ENCODE results near the gene DNALI1.
"Not testable (repeated sequence)": the region's sequence is repeated elsewhere in the genome, so short reads cannot be mapped to it uniquely, and the experiment has no call there.

DNALI1 gene

DNA sequence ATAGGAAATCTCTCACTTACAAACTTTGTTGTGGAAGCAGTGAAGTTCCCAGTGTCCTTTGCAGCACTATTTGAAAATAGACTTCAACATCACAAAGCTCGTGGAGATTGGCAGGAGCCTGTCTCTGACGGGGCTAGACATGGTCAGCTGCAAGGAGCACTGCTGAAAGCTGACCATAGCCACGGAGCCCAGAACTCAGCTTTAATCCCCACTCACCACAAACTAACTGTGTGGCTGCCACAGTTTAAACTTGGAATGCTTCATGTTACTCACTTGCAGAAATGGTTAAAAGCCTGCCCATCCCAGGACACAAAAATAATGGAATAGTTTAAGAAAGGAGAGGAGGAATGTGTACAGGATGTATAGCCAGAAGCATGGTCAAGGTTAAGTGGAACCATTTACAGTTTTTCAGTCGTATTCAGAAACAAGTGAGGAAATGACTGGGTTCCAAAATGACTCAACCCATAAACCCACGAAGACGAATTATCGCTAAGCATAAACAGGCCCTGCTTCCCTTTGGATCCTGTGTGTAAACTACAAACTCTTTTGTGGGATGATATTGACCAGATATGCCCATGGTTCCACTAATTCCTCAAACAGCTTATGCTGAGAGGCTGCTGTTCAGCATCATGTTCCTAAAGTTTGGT lies 18.2 kb downstream of the DNALI1 start:
- no peak overlapping the region for H3K4me3 ChIP-seq (ENCODE audit: low read depth, low read length)
- TF ChIP-seq, protein P1, sequence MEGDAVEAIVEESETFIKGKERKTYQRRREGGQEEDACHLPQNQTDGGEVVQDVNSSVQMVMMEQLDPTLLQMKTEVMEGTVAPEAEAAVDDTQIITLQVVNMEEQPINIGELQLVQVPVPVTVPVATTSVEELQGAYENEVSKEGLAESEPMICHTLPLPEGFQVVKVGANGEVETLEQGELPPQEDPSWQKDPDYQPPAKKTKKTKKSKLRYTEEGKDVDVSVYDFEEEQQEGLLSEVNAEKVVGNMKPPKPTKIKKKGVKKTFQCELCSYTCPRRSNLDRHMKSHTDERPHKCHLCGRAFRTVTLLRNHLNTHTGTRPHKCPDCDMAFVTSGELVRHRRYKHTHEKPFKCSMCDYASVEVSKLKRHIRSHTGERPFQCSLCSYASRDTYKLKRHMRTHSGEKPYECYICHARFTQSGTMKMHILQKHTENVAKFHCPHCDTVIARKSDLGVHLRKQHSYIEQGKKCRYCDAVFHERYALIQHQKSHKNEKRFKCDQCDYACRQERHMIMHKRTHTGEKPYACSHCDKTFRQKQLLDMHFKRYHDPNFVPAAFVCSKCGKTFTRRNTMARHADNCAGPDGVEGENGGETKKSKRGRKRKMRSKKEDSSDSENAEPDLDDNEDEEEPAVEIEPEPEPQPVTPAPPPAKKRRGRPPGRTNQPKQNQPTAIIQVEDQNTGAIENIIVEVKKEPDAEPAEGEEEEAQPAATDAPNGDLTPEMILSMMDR (IDR thresholded peaks at IDR 0.05; ENCODE audit: low read depth, low read length): no peak

DNA sequence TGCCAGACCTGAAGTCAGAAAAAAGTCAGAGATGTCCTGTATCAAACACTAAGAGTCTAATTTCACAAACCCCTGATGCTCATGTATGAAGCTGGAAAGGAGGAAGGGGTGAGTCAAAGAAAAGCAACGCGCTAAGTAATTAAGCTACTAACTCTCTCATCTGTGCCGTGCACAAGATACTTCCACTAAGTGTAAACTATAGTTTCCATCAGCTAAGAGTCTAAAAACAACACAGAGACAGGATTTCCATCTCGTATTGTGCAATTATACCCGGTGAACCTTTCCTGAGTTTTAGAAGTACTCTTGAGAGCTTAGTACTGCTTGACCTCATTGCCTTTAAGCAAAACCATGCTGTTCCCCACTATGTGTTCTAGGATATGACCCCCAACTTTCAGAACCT lies 19.0 kb downstream of the DNALI1 start:
- no peak overlapping the region for H3K4me3 ChIP-seq (ENCODE audit: low read depth, low read length)

DNA sequence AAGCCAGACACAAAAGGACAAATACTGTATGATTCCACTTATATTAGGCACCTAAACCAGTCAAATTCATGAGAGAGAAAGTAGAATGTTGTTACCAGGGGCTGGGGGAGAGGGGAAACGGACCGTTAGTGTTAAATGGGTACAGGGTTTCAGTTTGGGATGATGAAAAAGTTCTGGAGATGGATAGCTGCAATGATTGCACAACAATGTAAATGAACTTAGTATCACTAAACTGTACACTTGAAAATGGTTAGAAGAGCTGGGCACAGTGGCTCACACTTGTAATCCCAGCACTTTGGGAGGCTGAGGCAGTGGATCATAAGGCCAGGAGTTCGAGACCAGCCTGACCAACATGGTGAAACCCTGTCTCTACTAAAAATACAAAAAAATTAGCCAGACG lies 27.8 kb downstream of the DNALI1 start:
- not testable (repeated sequence) for H3K4me3 ChIP-seq (ENCODE audit: low read depth, low read length)

More for the DNA sequence above, 19.0 kb downstream of the DNALI1 start:
- TF ChIP-seq, protein P1 (IDR thresholded peaks at IDR 0.05; ENCODE audit: low read depth, low read length): no peak

DNA sequence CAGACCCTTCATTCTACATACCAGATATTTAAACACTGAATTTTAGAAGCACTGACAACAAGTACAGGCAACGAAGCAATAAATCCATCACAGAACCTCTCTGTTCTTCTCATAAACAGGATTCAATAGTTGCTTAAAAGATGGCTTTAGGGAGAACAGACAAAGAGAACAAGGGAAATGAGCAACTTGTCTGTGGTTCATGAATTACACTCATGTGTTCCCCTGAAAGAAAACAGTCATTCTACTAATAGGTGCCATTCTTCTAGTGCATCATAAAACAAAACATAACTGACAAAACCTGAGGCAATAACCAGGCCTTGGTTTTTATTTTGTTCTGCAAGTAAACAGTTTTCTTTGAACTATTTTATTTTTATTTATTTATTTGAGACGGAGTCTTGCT lies 32.2 kb downstream of the DNALI1 start:
- H3K4me3 ChIP-seq (ENCODE audit: low read depth, low read length): no peak overlapping the region
- TF ChIP-seq, protein P1 (IDR thresholded peaks at IDR 0.05; ENCODE audit: low read depth, low read length): no peak

DNA sequence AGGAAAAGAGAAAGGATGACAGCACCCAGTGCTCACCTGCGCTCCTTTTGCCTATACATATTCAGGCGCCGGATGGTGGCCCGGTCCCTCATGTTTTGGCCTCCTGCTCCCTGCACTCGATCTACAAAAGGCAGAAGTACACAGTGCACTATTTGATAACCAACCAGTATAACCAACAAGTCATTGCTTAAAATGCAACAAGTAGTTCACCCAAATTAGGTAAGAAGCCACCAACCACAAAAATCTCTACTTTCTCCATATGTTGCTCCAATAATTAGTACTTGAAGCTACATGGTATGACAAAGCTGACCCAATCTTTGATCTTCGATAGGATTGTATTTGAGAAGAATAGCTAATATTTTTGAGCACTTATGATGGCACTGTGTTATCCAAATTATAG lies 37.0 kb downstream of the DNALI1 start:
- TF ChIP-seq, protein P1 (IDR thresholded peaks at IDR 0.05; ENCODE audit: low read depth, low read length): no peak
- no peak overlapping the region for H3K4me3 ChIP-seq (ENCODE audit: low read depth, low read length)

DNA sequence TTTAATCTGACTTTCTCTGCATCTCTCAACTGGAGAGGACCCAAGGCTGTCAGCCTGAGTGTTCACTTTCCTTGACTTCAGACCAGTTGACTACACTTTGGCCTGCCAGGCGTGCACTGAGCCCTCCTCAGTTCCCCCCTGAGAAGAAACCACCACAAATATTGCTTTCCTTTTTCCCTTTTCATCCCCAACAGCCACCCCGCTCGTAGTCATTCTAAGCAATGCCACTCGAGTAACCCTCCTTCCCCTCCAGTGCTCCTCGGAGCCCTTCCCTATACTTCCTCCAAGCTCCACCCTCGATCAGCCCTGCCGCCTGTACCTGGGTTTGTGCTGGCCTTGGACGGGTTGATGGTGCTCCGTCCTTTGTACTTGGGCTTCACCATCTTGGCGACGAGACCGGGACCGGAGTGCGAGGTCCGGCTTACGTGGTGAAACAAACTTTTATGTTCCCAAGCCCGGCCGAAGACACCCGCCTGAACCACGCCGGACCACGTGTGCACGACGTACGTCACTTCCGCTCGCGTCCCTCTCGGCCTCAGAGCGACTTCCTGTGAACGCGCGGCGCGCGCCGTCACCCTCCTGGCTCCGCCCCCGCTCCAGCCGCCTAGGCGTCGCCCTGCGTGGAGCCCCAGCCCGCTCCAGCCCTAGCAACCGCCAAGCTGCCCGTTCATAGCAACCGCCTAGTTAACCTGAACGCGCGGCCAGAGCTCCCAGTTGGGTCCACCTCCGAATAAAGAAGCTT lies 38.9 kb downstream of the DNALI1 start, which contains the start of gene GNL2:
Gene GNL2 (minus strand): TSS at position 498 of the 742 bp plus-strand sequence. CDS start 115 bp downstream, at position 383.
- H3K4me3 ChIP-seq (ENCODE audit: low read depth, low read length): peak within 1 kb of the TSS; percentile 98
- TF ChIP-seq, protein P1 (IDR thresholded peaks at IDR 0.05; ENCODE audit: low read depth, low read length): no peak

DNA sequence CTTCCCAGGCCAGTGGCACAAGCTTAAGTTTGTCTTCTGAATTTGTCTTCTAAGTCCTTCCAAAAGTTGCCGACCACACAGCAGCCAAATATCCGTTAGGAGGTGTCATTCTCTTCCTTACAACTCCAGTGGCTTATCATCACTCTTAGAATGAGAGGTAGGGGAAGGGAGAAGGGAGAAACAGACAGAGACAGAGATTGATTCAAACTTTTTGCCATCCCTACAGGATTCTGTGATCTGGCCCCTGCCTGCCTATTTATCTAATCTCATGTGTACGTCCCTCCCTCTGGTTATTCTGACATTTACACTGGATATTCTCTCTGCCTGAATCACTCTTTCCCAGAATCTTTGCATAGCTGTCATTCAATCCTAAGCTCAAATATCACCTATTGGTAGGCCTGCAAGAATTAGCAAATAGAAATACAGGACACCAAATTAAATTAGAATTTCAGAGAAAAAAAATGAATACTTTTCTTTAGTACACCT lies 39.5 kb downstream of the DNALI1 start:
- peak overlapping the region; percentile 98 for H3K4me3 ChIP-seq (ENCODE audit: low read depth, low read length)
- TF ChIP-seq, protein P1 (IDR thresholded peaks at IDR 0.05; ENCODE audit: low read depth, low read length): no peak
